Measurements from ENCODE around the gene CELF4.

Gene CELF4

DNA sequence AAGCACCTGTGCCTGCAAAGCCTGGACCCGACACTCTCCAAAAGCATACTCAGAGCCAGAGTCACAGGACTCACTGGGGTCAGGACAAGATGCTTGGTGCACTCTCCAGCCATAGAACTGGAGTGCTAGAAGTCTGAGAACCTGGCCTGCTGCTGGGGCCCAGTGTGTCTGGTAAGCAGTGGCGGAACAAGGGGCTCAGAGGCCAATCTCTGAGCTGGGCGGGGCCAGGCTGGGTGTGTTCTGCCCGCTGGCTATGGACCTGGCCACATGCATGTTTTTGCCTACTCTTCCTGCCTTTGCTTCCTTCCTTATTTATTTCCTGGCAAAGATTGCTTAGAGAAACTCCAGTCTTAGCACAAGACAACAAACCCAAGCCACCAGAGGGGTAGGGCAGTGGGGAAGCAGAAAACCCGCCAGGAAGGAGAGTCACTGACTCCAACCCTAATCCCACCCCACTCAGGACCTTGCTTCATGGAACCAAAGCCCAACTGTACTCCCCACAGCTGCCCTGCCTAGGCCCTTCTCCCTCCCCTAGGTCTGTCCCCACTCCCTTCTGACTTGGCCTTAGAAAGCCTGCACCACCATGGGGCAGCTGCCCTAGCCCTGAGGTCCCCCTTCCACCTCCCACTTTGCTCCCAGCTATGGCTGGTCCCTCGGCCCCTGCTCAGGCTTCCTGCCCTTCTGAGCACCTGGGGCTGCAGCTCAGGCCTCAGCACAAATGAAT is 315.5 kb downstream of the CELF4 start:
- Histone ChIP-seq H3K4me1 (ENCODE audit: control insufficient read depth, insufficient read depth, low read length, unreplicated experiment) (no peaks in the 10 kb centered on the region), H3K27ac (ENCODE audit: low read depth, low read length) (no peak overlapping the region), H3K4me3 (ENCODE audit: low read depth, low read length) (no peak overlapping the region), H3K27me3 (ENCODE audit: insufficient read depth, low read length) (peaks cover 68% of the 10 kb centered on the region), H2AFZ (ENCODE audit: low read length, unreplicated experiment) (no peak overlapping the region), H3K36me3 (ENCODE audit: insufficient read depth, low read length) (no peaks in the 10 kb centered on the region), H3K79me2 (ENCODE audit: control insufficient read depth, insufficient read depth, low read length, unreplicated experiment) (no peaks in the 10 kb centered on the region)

DNA sequence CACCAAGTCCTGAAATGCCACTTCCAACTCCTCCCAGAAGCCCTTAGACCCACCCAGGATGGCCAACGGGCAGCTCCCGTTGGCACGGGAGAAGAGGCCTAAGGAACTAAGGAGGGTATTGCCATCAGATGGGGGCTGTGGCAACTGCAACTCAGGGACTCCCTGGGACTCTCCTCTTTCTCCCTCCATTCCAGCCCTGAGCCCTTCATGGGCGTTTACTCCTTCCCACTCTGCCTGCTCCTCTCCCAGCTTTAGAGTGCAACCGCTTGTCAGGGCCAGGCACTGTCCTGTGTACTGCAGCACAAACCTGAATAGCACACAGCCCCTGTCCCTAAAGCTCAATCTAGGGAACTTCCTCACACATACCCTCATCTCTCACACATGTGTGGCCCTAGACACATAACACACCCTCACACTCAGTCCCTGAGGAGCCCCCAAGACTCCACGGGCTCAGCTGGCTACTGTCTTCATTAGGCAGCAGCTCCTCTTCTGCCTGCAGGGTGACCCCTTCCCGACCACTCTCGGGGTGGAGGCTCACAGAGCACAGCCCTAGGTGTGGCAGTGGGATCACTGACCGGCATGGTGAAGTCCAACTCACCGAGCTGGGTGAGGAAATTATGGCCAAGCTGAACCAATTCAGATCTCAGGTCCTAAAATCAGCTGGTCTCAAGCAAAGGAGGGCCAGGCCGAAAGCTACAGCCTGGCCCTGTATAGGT is 316.3 kb downstream of the CELF4 start:
- Histone ChIP-seq H3K4me3 (ENCODE audit: low read depth, low read length) (no peak overlapping the region), H3K4me1 (ENCODE audit: control insufficient read depth, insufficient read depth, low read length, unreplicated experiment) (no peaks in the 10 kb centered on the region), H3K27me3 (ENCODE audit: insufficient read depth, low read length) (peaks cover 67% of the 10 kb centered on the region), H3K27ac (ENCODE audit: low read depth, low read length) (no peak overlapping the region), H3K36me3 (ENCODE audit: insufficient read depth, low read length) (no peaks in the 10 kb centered on the region), H3K79me2 (ENCODE audit: control insufficient read depth, insufficient read depth, low read length, unreplicated experiment) (no peaks in the 10 kb centered on the region), H2AFZ (ENCODE audit: low read length, unreplicated experiment) (no peak overlapping the region)

DNA sequence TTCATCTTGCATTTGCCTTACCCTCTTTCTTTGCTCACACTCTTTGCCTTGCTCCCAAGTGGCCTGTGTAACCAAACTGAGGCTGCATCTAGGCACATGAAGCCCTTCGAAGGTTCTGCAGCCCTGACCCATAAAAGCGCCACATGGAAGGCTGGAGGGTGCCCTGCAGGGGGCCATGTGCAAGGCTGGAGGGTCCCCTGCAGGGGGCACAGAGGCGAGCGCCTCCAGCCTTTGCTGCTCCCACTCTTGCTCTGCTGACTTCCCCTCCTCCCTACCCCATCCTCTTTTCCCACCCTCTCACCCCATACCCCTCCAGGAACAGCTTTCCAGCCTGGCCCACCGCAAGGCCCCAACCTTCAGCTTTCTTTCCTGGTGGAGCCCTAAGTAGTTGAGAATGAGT is 317.3 kb downstream of the CELF4 start:
- H3K27ac ChIP-seq (ENCODE audit: low read depth, low read length), result no peak overlapping the region
- peaks cover 65% of the 10 kb centered on the region for H3K27me3 ChIP-seq (ENCODE audit: insufficient read depth, low read length)
- H3K79me2 ChIP-seq (ENCODE audit: control insufficient read depth, insufficient read depth, low read length, unreplicated experiment), result no peaks in the 10 kb centered on the region
- no peaks in the 10 kb centered on the region for H3K4me1 ChIP-seq (ENCODE audit: control insufficient read depth, insufficient read depth, low read length, unreplicated experiment)
- no peak overlapping the region for H3K4me3 ChIP-seq (ENCODE audit: low read depth, low read length)
- no peaks in the 10 kb centered on the region for H3K36me3 ChIP-seq (ENCODE audit: insufficient read depth, low read length)
- H2AFZ ChIP-seq (ENCODE audit: low read length, unreplicated experiment), result no peak overlapping the region

DNA sequence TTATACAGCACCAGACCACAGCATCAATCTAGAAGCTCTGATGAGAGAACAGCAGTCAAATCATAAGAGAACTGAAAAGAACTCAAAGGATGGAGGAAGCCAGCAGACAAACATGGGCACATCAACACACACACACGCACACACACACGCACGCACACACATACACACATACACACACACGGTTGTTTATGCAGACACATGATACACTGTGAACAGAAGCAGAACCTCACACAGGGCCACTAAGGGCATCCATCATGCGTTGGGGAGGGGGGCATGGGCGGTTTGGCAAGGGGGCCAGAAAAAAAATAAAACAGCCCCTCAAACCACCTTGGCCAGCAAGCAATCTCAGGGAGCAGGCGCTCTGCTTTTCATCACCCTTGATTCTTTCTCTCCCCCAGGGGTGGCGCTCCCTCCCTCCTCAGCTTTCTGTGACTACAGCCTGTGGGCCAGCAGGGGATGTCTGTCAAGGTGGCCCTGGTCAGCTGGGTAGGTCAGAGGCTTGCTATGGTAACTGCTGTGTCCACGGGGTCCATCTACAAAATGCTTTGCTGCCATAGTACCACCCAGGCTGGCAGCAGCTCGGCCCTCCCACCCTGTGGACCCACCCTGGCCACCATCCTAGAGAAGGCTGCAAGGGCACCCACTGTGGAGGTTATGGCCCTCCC is 318.0 kb downstream of the CELF4 start:
- H3K27me3 ChIP-seq (ENCODE audit: insufficient read depth, low read length), result peaks cover 58% of the 10 kb centered on the region
- no peak overlapping the region for H3K4me3 ChIP-seq (ENCODE audit: low read depth, low read length)
- H3K79me2 ChIP-seq (ENCODE audit: control insufficient read depth, insufficient read depth, low read length, unreplicated experiment), result no peaks in the 10 kb centered on the region
- no peaks in the 10 kb centered on the region for H3K4me1 ChIP-seq (ENCODE audit: control insufficient read depth, insufficient read depth, low read length, unreplicated experiment)
- no peaks in the 10 kb centered on the region for H3K36me3 ChIP-seq (ENCODE audit: insufficient read depth, low read length)
- no peak overlapping the region for H3K27ac ChIP-seq (ENCODE audit: low read depth, low read length)
- H2AFZ ChIP-seq (ENCODE audit: low read length, unreplicated experiment), result no peak overlapping the region

DNA sequence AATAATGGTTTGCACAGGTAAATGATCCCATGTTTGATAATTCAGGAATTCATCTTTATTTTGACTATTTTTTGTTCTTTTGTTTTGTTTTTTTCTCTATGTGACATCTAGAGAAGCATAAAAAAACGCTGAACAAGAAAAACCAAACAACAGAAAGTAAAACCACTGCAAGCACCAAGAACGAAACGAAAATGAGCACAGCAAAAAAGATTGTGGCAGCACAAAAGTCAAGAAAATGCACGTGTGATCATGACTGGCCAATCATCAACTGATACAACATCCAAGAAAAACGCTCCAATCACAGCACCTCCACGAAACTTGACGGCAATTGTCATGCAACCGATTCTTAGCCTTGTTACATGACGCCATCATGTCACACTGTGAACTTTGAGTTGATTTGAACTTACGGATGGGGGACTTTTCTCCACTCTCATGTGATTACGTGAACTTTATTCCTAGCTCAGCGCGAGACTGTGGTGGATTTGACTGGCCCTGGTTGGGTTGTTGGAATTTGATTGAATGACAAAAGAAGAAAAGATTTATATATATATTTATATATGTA is 318.7 kb downstream of the CELF4 start:
- H3K27ac ChIP-seq (ENCODE audit: low read depth, low read length), result no peak overlapping the region
- no peak overlapping the region for H2AFZ ChIP-seq (ENCODE audit: low read length, unreplicated experiment)
- no peaks in the 10 kb centered on the region for H3K36me3 ChIP-seq (ENCODE audit: insufficient read depth, low read length)
- no peak overlapping the region for H3K4me3 ChIP-seq (ENCODE audit: low read depth, low read length)
- no peaks in the 10 kb centered on the region for H3K79me2 ChIP-seq (ENCODE audit: control insufficient read depth, insufficient read depth, low read length, unreplicated experiment)
- H3K27me3 ChIP-seq (ENCODE audit: insufficient read depth, low read length), result peaks cover 52% of the 10 kb centered on the region
- no peaks in the 10 kb centered on the region for H3K4me1 ChIP-seq (ENCODE audit: control insufficient read depth, insufficient read depth, low read length, unreplicated experiment)

DNA sequence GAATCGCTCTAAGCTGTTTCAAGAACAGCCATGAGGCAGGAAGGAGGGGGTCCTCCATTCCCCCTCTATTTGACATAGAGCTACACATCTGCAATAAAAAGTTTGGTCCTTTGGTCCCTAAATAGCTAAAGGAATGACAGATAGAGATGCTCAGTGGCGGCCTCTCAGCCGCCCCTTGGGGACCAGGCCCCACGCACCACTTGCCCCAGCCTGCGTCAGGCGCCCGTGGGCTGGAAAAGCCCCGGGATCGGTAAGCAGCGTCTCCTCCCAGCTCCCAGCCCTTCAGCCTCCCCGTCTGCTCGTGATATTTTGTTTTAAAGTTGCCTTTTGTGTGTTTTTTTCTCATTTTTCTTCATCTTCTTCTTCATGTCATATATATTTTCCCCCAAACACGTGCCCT is 321.0 kb downstream of the CELF4 start:
- no peaks in the 10 kb centered on the region for H3K79me2 ChIP-seq (ENCODE audit: control insufficient read depth, insufficient read depth, low read length, unreplicated experiment)
- no peak overlapping the region for H3K4me3 ChIP-seq (ENCODE audit: low read depth, low read length)
- H3K27ac ChIP-seq (ENCODE audit: low read depth, low read length), result no peak overlapping the region
- H3K4me1 ChIP-seq (ENCODE audit: control insufficient read depth, insufficient read depth, low read length, unreplicated experiment), result no peaks in the 10 kb centered on the region
- H3K36me3 ChIP-seq (ENCODE audit: insufficient read depth, low read length), result no peaks in the 10 kb centered on the region
- no peak overlapping the region for H2AFZ ChIP-seq (ENCODE audit: low read length, unreplicated experiment)
- H3K27me3 ChIP-seq (ENCODE audit: insufficient read depth, low read length), result peaks cover 47% of the 10 kb centered on the region

DNA sequence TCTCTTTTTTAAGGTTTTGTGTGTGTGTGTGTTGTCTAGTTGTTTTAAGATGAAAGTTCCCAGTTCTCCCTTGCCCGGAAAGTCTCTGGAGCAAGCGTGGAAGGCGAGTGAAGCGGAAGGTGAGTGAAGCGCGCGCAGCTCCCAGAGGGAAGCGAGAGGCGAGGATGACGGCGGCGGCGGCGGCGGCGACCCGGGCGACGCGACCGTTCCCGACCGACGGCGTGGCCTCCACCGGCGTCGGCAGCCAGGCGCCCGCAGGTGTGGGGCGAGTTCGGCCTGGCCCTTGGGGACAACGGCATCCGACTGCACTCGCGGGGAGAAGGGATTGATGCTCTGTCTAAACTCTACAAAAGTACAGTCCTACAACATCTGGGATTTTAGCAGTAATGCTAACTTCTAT is 321.9 kb downstream of the CELF4 start:
- H3K27me3 ChIP-seq (ENCODE audit: insufficient read depth, low read length), result peaks cover 43% of the 10 kb centered on the region
- H3K4me1 ChIP-seq (ENCODE audit: control insufficient read depth, insufficient read depth, low read length, unreplicated experiment), result no peaks in the 10 kb centered on the region
- no peak overlapping the region for H2AFZ ChIP-seq (ENCODE audit: low read length, unreplicated experiment)
- H3K27ac ChIP-seq (ENCODE audit: low read depth, low read length), result no peak overlapping the region
- H3K79me2 ChIP-seq (ENCODE audit: control insufficient read depth, insufficient read depth, low read length, unreplicated experiment), result no peaks in the 10 kb centered on the region
- no peaks in the 10 kb centered on the region for H3K36me3 ChIP-seq (ENCODE audit: insufficient read depth, low read length)
- H3K4me3 ChIP-seq (ENCODE audit: low read depth, low read length), result no peak overlapping the region

DNA sequence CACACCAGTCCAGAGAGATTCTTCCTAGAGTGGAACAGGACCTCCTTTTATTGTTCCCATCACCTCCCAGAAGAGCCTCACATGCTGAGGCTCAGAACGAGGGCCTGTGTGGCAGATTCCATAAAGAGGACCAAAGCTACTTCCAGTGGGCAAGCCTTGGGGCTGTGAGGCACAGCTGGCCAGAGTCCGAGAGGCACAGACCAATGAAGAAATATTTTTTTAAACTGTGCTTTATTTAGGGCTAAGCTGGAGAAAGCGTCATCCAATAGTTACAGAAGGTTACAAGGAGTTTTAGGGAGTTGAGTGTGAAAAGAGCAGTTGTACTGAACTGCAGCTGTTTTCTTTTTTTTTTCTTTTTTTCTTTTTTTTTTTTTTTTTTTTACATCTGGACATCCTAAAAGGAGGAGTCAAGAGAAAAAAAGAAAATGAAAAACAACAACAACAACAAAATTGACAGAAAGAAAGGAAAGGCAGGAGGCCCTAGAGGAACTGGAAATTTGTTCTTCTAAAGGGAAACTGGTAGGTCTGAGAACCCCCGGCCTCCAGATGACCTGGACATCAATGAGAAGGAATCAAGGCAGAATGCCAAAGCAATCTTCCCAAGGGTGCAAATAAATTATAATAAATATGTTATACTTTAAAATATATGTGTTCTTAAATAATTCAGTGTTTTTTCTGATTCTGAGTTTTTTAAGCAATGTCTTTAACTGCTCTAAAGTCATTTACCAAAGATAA is 322.6 kb downstream of the CELF4 start:
- no peaks in the 10 kb centered on the region for H3K4me1 ChIP-seq (ENCODE audit: control insufficient read depth, insufficient read depth, low read length, unreplicated experiment)
- H2AFZ ChIP-seq (ENCODE audit: low read length, unreplicated experiment), result no peak overlapping the region
- peaks cover 43% of the 10 kb centered on the region for H3K27me3 ChIP-seq (ENCODE audit: insufficient read depth, low read length)
- H3K36me3 ChIP-seq (ENCODE audit: insufficient read depth, low read length), result no peaks in the 10 kb centered on the region
- H3K4me3 ChIP-seq (ENCODE audit: low read depth, low read length), result no peak overlapping the region
- no peaks in the 10 kb centered on the region for H3K79me2 ChIP-seq (ENCODE audit: control insufficient read depth, insufficient read depth, low read length, unreplicated experiment)
- H3K27ac ChIP-seq (ENCODE audit: low read depth, low read length), result no peak overlapping the region

DNA sequence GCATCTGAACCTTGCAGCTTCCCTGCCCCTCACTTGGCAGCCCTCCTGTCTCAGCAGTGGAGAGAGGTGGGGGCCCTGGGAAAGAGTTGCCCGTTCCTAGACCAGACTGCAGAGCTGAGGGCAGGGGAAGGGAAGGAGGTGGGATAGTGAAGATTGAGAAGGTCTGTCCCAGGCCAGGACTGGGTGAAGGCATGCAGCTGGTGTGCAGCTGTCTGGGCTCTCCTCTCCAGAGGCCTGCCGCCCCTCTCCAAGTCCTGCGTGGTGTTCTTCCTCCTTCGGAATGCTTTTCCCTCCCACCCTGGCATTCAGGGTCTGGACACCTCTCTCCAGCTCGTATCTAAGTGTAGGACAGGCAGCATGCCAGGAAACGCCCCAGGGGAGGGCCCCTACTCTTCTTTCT is 323.5 kb downstream of the CELF4 start:
- peaks cover 43% of the 10 kb centered on the region for H3K27me3 ChIP-seq (ENCODE audit: insufficient read depth, low read length)
- no peak overlapping the region for H2AFZ ChIP-seq (ENCODE audit: low read length, unreplicated experiment)

DNA sequence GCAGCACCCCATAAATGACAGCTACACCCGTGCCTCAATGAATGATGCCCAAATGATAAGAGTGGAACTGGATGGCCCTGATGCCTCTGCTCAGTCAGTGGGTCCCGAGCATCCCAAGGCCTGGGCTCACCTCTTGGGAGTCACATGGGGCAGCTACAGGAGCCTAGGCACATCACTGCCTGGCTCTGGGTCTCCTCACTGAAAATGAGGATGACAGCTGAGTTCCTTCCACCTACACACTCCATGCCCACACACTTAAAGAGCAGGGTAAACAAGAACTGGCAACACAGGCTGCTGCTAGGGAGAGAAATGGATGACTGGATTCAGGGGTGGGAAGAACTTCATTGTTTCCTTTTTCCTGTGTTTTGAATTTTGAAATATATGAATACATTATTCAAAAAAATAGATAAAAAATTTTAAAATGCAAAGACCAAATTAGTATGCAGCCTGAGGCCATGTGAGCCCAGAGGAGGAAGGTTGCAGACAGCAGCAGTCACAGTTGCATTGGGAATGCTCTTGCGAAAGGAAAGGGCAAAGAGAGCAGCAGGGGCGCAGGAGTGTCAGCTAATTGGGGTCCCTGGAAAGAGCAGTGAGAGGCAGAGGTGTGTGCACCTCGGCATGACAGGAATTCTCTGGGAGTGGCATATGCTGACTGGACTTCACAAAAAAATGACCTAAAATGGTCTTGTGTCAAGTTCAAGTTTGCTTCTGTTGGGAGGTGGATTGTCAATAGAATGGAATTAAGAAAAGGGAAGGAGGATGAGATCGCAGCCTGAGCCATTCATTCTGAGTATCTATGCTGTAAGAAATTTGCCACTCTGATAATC is 327.1 kb downstream of the CELF4 start:
- no peaks in the 10 kb centered on the region for H3K36me3 ChIP-seq (ENCODE audit: insufficient read depth, low read length)
- no peaks in the 10 kb centered on the region for H3K79me2 ChIP-seq (ENCODE audit: control insufficient read depth, insufficient read depth, low read length, unreplicated experiment)
- no peaks in the 10 kb centered on the region for H3K4me1 ChIP-seq (ENCODE audit: control insufficient read depth, insufficient read depth, low read length, unreplicated experiment)
- H3K27ac ChIP-seq (ENCODE audit: low read depth, low read length), result no peak overlapping the region
- H3K27me3 ChIP-seq (ENCODE audit: insufficient read depth, low read length), result peaks cover 19% of the 10 kb centered on the region
- no peak overlapping the region for H3K4me3 ChIP-seq (ENCODE audit: low read depth, low read length)
- no peak overlapping the region for H2AFZ ChIP-seq (ENCODE audit: low read length, unreplicated experiment)

More for the DNA sequence above, 323.5 kb downstream of the CELF4 start:
- H3K4me3 ChIP-seq (ENCODE audit: low read depth, low read length), result no peak overlapping the region
- no peaks in the 10 kb centered on the region for H3K79me2 ChIP-seq (ENCODE audit: control insufficient read depth, insufficient read depth, low read length, unreplicated experiment)
- no peaks in the 10 kb centered on the region for H3K36me3 ChIP-seq (ENCODE audit: insufficient read depth, low read length)
- H3K4me1 ChIP-seq (ENCODE audit: control insufficient read depth, insufficient read depth, low read length, unreplicated experiment), result no peaks in the 10 kb centered on the region
- no peak overlapping the region for H3K27ac ChIP-seq (ENCODE audit: low read depth, low read length)
